NCI-H1092 (cell line): Measurements from ENCODE around the gene CMSS1.

ENCODE experiments used
- DNase-seq: peaks from one replicate; lab custom pipeline; 2025; lab: John Stamatoyannopoulos, UW

CMSS1 gene

GRCh38 chr3:99934975-99935797 lies 117.5 kb downstream of the CMSS1 start:
- DNase-seq = no peak

- no peak for DNase-seq
Observed at GRCh38 chr3:99938270-99938911, 120.7 kb downstream of the CMSS1 start.

- no peak for DNase-seq
Observed at GRCh38 chr3:99939876-99940275, 122.2 kb downstream of the CMSS1 start.

- no peak for DNase-seq
Observed at GRCh38 chr3:99940350-99940749, 122.7 kb downstream of the CMSS1 start.

GRCh38 chr3:99941211-99941610 lies 123.5 kb downstream of the CMSS1 start:
- no peak for DNase-seq

- no peak for DNase-seq
Observed at GRCh38 chr3:99943931-99944761, 126.5 kb downstream of the CMSS1 start.

- DNase-seq = peak; percentile 70
Observed at GRCh38 chr3:99945328-99945995, 127.8 kb downstream of the CMSS1 start.

- no peak for DNase-seq
Observed at GRCh38 chr3:99947356-99947755, 129.7 kb downstream of the CMSS1 start.

- DNase-seq = no peak
Observed at GRCh38 chr3:99948467-99949089, 130.9 kb downstream of the CMSS1 start.

- DNase-seq = no peak
Observed at GRCh38 chr3:99949956-99950670, 132.5 kb downstream of the CMSS1 start.

- DNase-seq = no peak
Observed at GRCh38 chr3:99950921-99951320, 133.3 kb downstream of the CMSS1 start.

GRCh38 chr3:99951701-99952100 lies 134.0 kb downstream of the CMSS1 start:
- no peak for DNase-seq

GRCh38 chr3:99952306-99952705 lies 134.6 kb downstream of the CMSS1 start:
- DNase-seq = no peak

- DNase-seq = no peak
Observed at GRCh38 chr3:99953596-99953995, 135.9 kb downstream of the CMSS1 start.

GRCh38 chr3:99954914-99955644 lies 137.4 kb downstream of the CMSS1 start:
- no peak for DNase-seq

- no peak for DNase-seq
Observed at GRCh38 chr3:99955773-99956562, 138.3 kb downstream of the CMSS1 start.

GRCh38 chr3:99957151-99957796 lies 139.6 kb downstream of the CMSS1 start:
- DNase-seq = no peak

- DNase-seq = no peak
Observed at GRCh38 chr3:99958222-99958912, 140.7 kb downstream of the CMSS1 start.
